HG03066 (cell line): Measurements from ENCODE around the gene CELA1.
A peak's percentile ranks its signal among the peaks of the same experiment; 100 is the strongest.
"Not testable (repeated sequence)": the region's sequence is repeated elsewhere in the genome, so short reads cannot be mapped to it uniquely, and the experiment has no call there.

Experiments used
- ATAC-seq: cut with Tn5 transposase; IDR thresholded peaks from one replicate; pipeline ENCODE4 v1.9.1; 2021; ENCODE audit warnings: low read depth; ENCODE audit not compliant: unreplicated experiment

CELA1 gene

GRCh38 chr12:51349026-51349425 lies 2.5 kb upstream of the CELA1 start:
- no peak for ATAC-seq

GRCh38 chr12:51348116-51348515 lies 1.6 kb upstream of the CELA1 start:
- no peak for ATAC-seq

GRCh38 chr12:51345681-51346080 lies 798 bp downstream of the CELA1 start:
- ATAC-seq, result no peak

- no peak for ATAC-seq
These were observed 3.3 kb downstream of the CELA1 start for GRCh38 chr12:51343201-51343600.

GRCh38 chr12:51342416-51342815 lies 4.1 kb downstream of the CELA1 start:
- no peak for ATAC-seq

GRCh38 chr12:51341251-51342007 lies 5.0 kb downstream of the CELA1 start:
- no peak for ATAC-seq

- no peak for ATAC-seq
These were observed 6.7 kb downstream of the CELA1 start for GRCh38 chr12:51339750-51340149.

GRCh38 chr12:51337336-51337735 lies 9.1 kb downstream of the CELA1 start:
- ATAC-seq, result not testable (repeated sequence)

- no peak for ATAC-seq
These were observed 10.5 kb downstream of the CELA1 start for GRCh38 chr12:51335931-51336330.

GRCh38 chr12:51334764-51335163 lies 11.7 kb downstream of the CELA1 start:
- no peak for ATAC-seq

GRCh38 chr12:51333536-51333935 lies 12.9 kb downstream of the CELA1 start:
- no peak for ATAC-seq

- no peak for ATAC-seq
These were observed 16.3 kb downstream of the CELA1 start for GRCh38 chr12:51330186-51330585.

- ATAC-seq, result no peak
These were observed 16.7 kb downstream of the CELA1 start for GRCh38 chr12:51329742-51330141.

GRCh38 chr12:51328587-51328986 lies 17.9 kb downstream of the CELA1 start:
- ATAC-seq, result no peak

GRCh38 chr12:51326698-51327439 lies 19.6 kb downstream of the CELA1 start:
- ATAC-seq, result peak; percentile 44

GRCh38 chr12:51324953-51325352 lies 21.5 kb downstream of the CELA1 start:
- ATAC-seq, result no peak

GRCh38 chr12:51323966-51324895 lies 22.2 kb downstream of the CELA1 start, which contains the start of gene BIN2:
TSS of gene BIN2 (minus strand) at chr12:51324174. CDS start at chr12:51324102, 72 bp downstream.
- peak; percentile 44 for ATAC-seq

GRCh38 chr12:51323317-51323960 lies 23.0 kb downstream of the CELA1 start:
- ATAC-seq, result peak; percentile 7

- no peak for ATAC-seq
These were observed 24.0 kb downstream of the CELA1 start for GRCh38 chr12:51322452-51322851.

GRCh38 chr12:51321882-51322281 lies 24.6 kb downstream of the CELA1 start:
- ATAC-seq, result no peak
